A549 (cell line): ENCODE data around the gene SORCS2.

Source experiments
- MAX ChIP-seq: IDR thresholded peaks from 2 replicates; pipeline ENCODE4 v1.6.1; 2012
- RFX5 ChIP-seq: fragments of 450-650 bp; IDR thresholded peaks from 2 replicates; pipeline ENCODE4 v1.7.1; 2014; ENCODE audit warnings: antibody characterized with exemption, mild to moderate bottlenecking, moderate library complexity

- TF ChIP-seq RFX5 (no peak), MAX (no peak)
Measured at GRCh38 chr4:7147661-7148310, 44.6 kb upstream of the SORCS2 start.
